NB4 (cell line): Measurements from ENCODE around the gene DNAI4.

Experiments
- POLR2A ChIP-seq: IDR thresholded peaks from 2 replicates; pipeline ENCODE4 v1.6.1; 2011; ENCODE audit warnings: mild to moderate bottlenecking; ENCODE audit not compliant: insufficient read length; ENCODE audit errors: extremely low read depth
- TF ChIP-seq, protein P1 (sequence below): IDR thresholded peaks from one replicate; pipeline ENCODE4 v1.5.1; 2012; ENCODE audit warnings: low read depth, low read length

DNA sequence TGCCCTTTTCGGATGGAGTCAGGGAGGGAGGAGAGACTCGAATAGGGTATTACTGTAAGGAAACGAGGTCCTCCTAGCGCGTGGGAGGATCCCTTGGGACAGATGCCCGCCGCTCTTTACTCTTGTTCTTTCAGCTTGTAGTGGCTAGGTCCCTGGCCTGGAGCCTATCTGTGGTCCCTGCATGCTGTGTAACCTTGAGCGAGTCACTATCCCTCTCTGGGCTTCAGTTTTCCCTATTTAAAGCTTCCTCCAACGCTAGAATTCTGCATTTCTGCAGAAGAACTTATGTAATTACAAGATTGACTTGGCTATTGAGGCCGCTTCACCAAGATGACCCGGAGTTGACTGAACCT, 878 bp upstream of the DNAI4 start:
- TF ChIP-seq, protein P1, sequence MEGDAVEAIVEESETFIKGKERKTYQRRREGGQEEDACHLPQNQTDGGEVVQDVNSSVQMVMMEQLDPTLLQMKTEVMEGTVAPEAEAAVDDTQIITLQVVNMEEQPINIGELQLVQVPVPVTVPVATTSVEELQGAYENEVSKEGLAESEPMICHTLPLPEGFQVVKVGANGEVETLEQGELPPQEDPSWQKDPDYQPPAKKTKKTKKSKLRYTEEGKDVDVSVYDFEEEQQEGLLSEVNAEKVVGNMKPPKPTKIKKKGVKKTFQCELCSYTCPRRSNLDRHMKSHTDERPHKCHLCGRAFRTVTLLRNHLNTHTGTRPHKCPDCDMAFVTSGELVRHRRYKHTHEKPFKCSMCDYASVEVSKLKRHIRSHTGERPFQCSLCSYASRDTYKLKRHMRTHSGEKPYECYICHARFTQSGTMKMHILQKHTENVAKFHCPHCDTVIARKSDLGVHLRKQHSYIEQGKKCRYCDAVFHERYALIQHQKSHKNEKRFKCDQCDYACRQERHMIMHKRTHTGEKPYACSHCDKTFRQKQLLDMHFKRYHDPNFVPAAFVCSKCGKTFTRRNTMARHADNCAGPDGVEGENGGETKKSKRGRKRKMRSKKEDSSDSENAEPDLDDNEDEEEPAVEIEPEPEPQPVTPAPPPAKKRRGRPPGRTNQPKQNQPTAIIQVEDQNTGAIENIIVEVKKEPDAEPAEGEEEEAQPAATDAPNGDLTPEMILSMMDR: no peak
- no peak for TF ChIP-seq POLR2A
